Caki2 (cell line): ENCODE data around the gene CYP26A1. TPM values are rescaled to one million over a fixed set of nuclear protein-coding genes. Genes with fewer than 3 reads are reported as not detected.

ENCODE experiments used
- DNase-seq: peaks from one replicate; pipeline ENCODE4 v3.0.0-alpha.2; 2015; ENCODE audit warnings: low read depth
- in situ Hi-C: cut with HindIII; loops from 2 replicates; pipeline ENCODE4 v1.10.0; 2016; ENCODE audit warnings: low sequenced_read_pairs, low pct_unique_long_range_greater_than_20kb, mixed read lengths
- total RNA-seq: library from RNA; depleted of rRNA; stranded (reverse); fragments of >200 nt; shearing (Covaris generic); gene quantifications from 2 replicates; pipeline ENCODE4 v1.2.3, GENCODE V29; 2014; ENCODE audit warnings: low replicate concordance

CYP26A1 gene
- total RNA-seq, 1 experiment from 2014 or later, result not detected

DNA sequence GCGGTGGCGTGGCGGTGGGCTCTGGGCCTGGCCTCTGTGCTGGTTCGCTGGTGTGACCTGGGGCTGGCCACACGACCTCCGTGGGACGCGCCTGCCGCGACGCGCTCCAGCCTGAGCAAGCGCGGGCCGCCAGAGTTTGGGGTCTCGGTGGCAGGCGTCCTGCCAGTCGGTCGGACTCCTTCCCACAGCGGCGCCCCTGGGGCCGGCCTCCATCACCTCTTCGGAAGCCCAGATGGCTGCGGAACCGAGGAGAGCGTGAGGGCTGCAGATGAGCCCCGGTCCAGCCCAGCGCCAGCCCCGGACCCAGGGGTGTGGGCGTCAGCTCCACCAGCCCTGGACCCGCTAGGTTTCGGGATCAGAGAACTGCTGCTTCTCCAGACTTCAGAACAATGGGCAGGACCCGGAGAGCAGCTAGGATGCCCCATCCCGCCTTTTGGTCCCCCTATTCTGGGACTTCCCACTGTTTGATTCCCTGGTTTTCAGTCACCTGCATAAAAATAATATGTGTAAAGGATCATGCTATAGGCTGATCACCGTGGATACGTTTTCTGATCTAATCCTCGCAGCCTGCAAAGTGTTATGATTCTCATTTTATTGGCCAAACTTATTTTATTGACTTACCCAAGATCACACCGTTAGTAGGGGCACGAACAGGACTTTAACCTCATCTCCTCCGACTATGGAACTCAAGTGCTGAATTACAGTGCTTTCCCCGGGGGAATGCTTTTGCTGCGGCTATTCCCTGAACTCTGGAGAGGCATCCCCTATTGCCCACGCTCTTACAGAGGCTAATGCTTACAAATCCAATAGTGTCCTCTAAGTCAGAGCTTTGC, 10.3 kb upstream of the CYP26A1 start:
- in situ Hi-C loops, result no loop called here
- no peak for DNase-seq

DNA sequence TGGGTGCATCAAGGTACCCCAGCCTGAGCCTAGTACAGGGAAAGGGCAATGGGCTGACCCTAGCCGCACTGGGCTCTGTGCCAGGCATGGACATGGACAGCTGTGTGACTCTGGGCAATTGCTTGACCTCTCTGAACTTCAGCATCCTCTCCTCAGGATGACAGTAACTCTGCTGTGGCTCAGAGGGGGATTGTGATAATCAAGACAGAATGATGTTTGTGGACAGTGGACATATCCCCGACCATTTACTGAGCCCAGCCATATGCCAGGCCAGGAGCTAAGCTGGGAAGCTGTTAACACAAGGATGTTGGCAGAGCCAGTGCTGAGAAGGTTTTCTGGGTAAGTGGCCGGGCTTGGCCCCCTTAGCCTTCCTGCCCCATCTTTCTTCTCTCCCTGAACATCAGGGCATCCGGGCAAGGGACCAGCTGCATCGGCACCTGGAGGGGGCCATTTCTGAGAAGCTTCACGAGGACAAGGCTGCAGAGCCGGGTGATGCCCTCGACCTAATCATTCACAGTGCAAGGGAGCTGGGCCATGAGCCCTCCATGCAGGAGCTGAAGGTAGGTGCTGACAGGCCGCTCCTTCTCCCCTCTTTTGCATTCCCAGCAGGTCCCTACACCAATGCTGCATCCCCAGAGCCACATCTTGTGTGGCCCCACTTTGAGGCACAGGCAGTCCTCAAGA, 9.6 kb upstream of the CYP26A1 start:
- DNase-seq, result no peak
- in situ Hi-C loops, result no loop called here

DNA sequence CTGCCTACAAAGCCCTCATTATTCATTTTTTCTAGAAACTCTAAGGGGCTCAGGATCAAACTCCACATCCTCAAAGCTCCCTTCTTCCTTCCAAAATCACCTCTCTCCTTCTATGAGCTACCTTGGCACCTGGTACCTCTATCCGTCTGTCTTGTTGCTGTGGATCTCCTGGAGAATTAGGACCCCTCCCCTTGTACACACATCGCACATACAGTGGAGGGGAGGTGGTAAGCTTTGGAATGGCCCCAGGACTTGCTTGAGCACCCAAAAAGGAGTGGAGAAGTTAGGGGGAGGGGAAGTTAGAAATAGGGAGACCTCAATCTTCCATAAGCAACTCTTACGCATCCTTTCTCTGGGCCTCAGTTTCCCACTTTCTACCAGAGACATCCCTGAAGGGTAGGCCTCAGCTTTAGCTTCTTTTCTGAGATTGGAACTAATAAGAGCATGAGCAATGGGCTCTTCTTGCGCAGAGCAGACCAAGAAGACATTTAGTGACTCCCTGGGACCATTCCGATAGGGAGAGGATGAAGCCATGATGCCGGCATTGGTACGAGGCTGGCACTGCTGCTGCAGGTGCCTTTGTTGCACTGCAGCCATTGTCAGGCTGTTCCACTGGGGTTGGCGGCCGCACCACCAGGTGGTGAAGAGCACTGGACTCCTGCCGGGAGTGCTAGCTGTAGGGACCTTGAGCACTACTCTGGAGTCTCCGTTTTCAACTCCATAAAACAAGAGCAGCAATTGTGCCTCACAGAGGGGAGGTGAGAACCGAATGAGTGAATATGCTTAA, 8.6 kb upstream of the CYP26A1 start:
- in situ Hi-C loops, result no loop called here
- no peak for DNase-seq

DNA sequence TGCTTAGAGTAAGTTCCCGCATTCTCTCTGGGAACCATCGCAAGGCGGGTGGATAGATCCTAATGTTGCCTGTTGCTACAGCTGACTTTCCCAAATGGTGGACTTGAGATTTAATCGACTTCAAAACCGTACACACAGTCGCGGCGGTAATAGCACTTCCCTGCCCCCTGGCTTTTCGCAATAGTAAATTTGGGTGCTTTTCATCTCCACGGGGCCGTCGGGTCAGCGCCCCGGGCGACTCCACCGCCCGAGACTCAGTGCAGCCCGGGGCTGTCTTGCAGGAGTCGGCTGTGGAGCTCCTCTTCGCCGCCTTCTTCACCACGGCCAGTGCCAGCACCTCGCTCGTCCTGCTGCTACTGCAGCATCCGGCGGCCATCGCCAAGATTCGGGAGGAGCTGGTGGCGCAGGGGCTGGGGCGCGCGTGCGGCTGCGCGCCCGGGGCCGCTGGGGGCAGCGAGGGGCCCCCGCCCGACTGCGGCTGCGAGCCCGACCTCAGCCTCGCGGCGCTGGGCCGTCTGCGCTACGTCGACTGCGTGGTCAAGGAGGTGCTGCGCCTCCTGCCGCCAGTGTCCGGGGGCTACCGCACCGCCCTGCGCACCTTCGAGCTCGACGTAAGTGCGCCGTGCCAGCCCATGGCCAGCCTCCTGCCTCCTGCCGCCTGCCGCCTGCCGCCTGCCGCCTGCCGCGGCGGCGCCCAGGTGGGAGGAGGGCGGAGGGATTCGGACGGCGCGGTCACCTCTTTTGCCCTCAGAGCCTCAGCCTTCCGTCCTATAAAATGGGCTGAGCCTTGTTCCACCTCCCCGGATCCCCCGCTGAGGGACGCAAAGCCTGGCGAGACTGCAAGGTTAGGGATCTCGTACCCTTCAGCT, 7.8 kb upstream of the CYP26A1 start:
- in situ Hi-C loops, result no loop called here
- DNase-seq, result no peak

DNA sequence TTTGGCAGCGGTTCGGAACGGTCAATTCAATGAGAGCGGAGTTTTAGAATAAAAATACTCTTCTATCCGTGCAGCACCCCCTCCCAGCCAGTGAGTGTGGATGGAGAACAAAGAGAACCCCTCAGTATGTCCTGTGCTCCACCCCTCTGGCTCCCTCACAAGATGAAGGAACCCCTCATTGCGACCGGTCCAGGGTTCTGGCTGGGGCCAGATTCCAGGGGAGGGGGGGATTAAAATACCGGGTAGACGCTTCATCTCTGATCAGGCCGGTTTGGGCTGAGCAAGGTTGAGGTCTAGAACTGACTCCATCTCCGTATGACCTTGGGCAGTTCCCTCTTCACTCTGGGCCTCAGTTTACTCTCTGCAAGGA, 7.2 kb upstream of the CYP26A1 start:
- DNase-seq, result no peak
- in situ Hi-C loops, result no loop called here

DNA sequence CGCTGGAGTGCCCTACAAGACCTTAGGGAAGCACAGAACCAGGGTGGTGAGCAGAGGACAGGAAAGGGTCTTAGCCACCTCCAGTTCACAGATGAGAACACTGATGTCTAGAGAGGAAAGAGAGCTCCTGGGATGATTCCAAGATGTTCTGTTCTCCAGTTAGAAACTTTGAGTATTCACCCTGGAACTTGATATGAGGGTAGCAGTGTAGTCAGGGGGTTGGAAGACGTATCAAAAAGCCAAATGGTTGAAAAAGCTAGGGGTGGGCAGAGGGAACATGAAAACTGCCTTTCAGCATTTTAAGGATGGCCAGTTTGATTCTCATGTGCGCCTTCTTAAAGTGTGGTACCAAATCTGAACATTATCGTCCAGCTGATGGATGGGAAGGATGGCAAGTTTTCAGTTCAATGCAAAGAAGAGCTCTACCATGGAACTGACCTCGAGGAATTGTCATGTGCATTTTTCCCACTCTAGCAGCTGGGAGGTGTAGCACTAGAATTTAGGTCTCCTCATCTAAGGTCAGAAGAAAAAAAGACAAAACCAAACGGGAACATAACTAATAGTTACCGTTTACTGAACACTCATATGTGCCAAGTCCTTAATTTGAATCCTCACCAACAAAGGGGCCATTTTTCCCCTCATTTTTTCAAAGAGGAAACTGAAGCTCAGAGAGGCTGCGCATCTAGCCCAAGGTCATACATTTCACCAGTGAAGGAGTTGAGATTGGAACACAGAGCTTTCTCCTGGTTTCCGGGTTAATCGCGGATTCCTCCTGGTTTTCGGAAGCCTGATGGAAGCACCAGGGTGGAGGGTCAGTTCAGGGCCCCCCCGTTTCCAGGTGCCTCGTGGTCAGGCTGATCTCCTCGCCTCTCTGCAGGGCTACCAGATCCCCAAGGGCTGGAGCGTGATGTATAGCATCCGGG, 6.0 kb upstream of the CYP26A1 start:
- in situ Hi-C loops, result no loop called here
- no peak for DNase-seq

DNA sequence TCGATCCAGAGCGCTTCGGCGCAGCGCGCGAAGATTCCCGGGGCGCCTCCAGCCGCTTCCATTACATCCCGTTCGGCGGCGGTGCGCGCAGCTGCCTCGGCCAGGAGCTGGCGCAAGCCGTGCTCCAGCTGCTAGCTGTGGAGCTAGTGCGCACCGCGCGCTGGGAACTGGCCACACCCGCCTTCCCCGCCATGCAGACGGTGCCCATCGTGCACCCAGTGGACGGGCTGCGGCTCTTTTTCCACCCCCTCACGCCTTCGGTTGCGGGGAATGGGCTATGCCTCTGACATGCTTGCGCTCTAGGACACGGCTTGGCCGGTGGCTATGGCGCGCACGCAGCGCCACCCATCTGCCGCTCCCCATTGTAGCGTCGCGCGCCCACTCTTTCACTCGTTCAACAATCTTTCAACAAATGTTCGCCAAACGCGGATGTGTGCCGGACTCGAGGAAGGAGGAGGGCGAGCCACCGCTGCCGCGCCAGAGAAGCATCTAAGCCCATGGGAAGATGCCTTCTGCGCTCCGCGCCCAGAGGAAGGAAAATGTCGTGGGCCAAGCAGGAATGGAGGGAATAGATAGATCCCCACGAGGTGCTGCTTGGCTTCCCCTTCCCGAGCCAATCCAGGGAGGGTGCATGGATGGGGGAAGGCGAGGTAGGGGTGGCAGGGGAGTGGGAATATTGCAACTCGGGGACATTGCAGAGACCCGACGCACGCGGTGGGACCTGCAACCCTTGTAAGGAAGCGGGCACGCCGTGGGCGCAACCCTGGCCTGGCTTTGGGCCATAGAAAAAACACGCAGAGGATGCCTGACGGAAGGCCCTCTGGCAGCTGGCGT, 5.1 kb upstream of the CYP26A1 start:
- in situ Hi-C loops, result no loop called here
- no peak for DNase-seq

DNA sequence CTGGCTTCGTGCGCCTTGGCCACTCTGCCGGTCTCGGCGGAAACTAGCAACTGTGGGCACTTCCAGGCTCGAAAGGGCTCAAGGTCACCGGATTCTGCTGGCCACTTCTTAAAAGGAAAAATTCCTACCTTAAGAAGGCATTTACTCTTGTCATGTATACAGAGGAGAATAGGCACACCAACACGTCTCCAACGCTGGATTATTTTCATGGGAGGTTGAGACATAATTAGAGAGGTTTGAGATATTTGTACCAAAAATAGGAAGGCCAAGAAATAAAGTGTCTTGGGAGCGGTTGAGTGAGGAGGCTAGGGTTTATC, 4.5 kb upstream of the CYP26A1 start:
- no peak for DNase-seq
- in situ Hi-C loops, result no loop called here

DNA sequence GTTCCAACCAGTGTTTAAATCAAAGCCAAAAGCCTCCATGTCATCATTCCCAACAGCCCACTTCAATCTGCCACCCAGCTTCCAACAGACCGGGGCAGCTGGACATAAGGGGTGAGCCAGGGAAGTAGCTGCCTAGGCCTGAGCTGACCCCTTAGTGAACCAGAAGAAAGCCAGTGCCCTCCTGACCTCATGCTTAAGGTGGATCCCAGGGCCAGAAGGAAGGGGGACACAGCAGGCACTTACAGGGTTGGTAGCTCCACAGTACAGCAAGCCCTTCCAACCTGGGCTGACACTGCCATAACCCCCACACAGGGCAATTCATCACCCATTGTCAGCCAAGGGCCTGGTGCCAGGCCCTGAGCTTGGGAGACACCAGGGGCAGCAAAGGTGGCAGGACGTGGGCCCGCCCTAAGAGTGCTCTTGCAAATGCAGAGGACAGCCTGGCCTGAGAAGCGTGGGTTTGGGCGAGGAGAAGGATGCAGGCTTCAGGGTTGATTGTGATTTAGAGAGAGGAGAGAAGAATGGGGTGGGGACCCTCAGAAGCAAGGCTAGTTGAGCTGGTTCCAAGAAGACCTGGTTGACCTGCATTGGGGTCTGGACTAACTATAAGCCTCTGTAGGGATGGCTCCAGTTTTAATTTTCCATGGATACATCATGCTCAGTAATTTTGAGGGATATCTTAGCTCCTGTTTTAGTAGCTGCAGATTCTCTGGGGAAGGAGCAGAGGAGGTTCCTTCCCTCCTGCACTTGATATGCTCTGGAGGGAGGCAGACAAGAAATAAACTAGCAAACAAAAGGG, 3.1 kb upstream of the CYP26A1 start:
- in situ Hi-C loops, result no loop called here
- no peak for DNase-seq

DNA sequence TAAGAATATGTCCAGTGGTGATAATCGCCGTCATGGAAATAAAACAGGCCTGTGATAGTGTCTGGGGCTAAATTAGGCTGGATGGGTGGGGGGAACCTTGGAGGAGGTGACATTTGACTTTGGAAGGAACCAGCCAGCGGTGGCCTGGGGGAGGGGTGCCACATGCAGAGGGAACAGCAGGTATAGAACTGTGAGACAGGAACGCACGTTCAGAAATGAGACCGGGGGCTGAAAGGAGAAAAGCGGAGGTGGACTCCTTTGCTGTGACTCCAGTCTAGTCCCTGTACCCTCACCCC, 2.6 kb upstream of the CYP26A1 start:
- no peak for DNase-seq
- in situ Hi-C loops, result no loop called here

DNA sequence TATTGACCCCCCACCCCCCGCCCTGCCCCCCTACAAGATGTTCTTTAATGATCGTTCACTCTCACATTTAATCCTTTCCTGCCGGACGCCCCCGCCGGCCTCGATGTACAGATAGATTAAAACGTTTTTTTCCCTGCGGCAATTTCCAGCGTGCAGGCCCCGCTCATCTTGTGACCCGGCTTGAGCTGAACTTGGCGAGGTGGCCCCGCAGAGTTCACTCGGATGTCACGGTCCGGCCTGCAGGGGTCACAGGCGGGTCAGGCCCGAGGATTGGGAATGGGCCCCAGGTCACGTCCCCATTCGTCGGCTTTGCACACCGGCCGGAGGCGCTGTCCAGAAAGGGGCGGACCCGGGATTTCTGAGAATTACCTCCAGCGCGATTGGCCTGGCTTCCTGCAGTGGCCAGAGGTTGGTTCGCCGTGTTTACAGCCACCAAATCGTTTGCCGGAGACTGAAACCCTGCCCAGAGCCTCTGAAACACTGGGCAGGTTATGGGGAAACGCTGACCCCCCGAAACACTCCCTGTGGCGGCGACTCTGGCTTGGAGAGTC, 1.9 kb upstream of the CYP26A1 start:
- in situ Hi-C loops, result no loop called here
- no peak for DNase-seq

DNA sequence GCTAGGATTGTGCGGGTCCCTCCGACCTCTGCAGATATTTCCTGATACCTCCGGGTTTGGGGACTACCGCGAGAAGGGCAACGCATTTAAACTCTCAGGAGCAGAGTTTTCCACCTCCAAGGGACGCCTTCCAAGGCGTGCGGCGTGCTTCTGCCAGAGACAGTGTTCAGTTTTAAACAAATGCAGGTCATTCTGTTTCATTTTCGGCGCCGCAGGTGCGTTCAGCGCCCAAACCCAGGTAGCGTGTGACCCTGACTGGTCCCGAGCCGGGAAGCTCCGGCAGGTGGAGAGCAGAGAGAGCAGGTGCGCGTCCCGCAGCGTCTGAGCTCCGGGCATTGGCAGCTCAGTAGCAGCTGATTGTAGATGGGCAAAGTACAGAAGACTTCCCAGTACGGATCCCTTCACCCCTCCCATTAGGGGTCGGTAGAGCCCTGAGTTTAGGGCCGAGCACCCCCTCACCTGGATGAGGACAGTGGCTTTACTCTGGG, 1.4 kb upstream of the CYP26A1 start:
- in situ Hi-C loops, result no loop called here
- DNase-seq, result no peak

DNA sequence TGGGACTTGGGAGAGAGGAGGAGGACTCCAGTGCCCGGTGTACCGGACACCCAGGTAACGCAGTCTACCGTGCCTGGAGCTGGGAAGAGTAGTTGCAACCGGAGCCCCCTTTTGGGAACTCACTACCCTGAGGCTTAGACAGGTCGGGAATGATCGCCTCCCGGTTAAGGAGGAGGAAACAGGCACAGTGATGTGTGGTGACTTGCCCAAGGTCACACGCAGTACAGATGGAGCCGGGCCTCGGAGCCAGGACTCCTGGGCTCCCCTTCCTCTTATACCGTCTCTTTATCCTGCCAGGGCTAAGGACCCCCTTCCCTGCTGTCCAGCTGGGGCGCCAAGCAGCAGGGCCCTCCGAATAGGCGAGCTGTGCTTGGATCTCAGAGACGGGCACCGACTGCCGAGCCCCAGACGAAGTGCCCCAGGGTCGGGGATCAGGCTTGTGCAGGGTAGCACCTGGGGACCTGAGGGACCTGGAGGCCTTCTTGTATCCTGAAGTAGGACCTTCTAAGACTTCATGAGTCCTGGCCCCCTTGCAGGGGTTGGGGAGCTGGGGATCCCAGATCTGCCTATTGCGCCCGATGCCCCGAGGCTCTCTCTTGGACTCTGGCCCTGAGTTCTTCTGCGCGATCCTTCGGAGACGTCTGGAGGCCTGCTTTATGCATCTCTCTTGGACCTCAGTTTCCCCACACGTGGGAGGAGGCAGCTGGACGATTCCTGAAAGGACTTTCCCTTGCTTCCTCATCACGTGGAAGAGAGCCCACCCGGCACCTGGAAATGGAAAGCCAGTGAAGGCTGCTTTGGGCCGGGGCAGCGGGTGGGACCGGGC, 767 bp upstream of the CYP26A1 start:
- DNase-seq, result no peak
- in situ Hi-C loops, result no loop called here

DNA sequence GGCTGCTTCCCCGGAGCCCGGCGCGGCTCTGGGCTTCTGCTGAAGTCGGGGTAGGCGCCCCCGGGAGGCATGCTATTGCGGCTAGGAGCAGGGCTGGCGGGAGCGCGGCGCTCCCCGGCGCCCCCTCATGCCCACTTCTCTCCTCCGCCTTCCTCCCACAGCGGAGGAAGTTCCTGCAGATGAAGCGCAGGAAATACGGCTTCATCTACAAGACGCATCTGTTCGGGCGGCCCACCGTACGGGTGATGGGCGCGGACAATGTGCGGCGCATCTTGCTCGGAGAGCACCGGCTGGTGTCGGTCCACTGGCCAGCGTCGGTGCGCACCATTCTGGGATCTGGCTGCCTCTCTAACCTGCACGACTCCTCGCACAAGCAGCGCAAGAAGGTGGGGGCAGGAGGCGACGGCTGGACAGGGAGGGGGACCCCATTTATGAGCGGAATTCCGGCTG, 479 bp downstream of the CYP26A1 start:
- DNase-seq, result peak; percentile 31
- in situ Hi-C loops, result no loop called here
